Measurements from ENCODE around the gene PDCD1. TPM values are rescaled to one million over a fixed set of nuclear protein-coding genes. Genes with fewer than 3 reads are reported as not detected.

PDCD1 gene
- total RNA-seq, 4 donors from 2014 or later, result 0.37 to 4.8 (median 0.68) TPM

- TF ChIP-seq CTCF (IDR thresholded peaks at IDR 0.05), result no peak
- DNase-seq (ENCODE audit: low spot score) (no peak), ATAC-seq (ENCODE audit: low FRiP score) (no peak)
These were observed 38.7 kb upstream of the PDCD1 start for GRCh38 chr2:241897231-241897916.

GRCh38 chr2:241896746-241897201 is 38.1 kb upstream of the PDCD1 start:
- TF ChIP-seq CTCF (IDR thresholded peaks at IDR 0.05), result no peak
- DNase-seq (ENCODE audit: low spot score), result no peak

GRCh38 chr2:241895712-241896641 is 37.3 kb upstream of the PDCD1 start:
- TF ChIP-seq CTCF (IDR thresholded peaks at IDR 0.05), result no peak
- peak; percentile 21 for ATAC-seq (ENCODE audit: low FRiP score)

More at GRCh38 chr2:241896746-241897201, 38.1 kb upstream of the PDCD1 start:
- ATAC-seq (ENCODE audit: low FRiP score), result no peak

GRCh38 chr2:241895427-241895711 is 36.7 kb upstream of the PDCD1 start:
- no peak for TF ChIP-seq CTCF (IDR thresholded peaks at IDR 0.05)
- no peak for DNase-seq (ENCODE audit: low spot score)
- no peak for ATAC-seq (ENCODE audit: low FRiP score)

More at GRCh38 chr2:241895712-241896641, 37.3 kb upstream of the PDCD1 start:
- no peak for DNase-seq (ENCODE audit: low spot score)

GRCh38 chr2:241894681-241895426 is 36.2 kb upstream of the PDCD1 start:
- DNase-seq (ENCODE audit: low spot score) (no peak), ATAC-seq (ENCODE audit: low FRiP score) (no peak)
- TF ChIP-seq CTCF (IDR thresholded peaks at IDR 0.05), result no peak

- no peak for ATAC-seq (ENCODE audit: low FRiP score)
- no peak for TF ChIP-seq CTCF (IDR thresholded peaks at IDR 0.05)
- no peak for DNase-seq (ENCODE audit: low spot score)
These were observed 35.5 kb upstream of the PDCD1 start for GRCh38 chr2:241894056-241894641.

All from omental fat pad (tissue), 4 donors.